Spinal cord (tissue), 10 donors: ENCODE data around the gene KLF16. TPM values are rescaled to one million over a fixed set of nuclear protein-coding genes. Genes with fewer than 3 reads are reported as not detected.

Experiments used
- DNase-seq, 6 donors: peaks; one replicate each; pipeline versions ENCODE4 v3.0.0 to v3.0.0-alpha.2; 2013 to 2015; ENCODE audit warnings: low spot score in 6 of 6, low read depth in 4 of 6
- H3K27ac ChIP-seq: one replicate; pipeline ENCODE4 v1.5.1; 2013; ENCODE audit warnings: low read depth, low read length, control low read depth
- H3K27me3 ChIP-seq: one replicate; pipeline ENCODE4 v1.6.1; 2013; ENCODE audit warnings: low read length; ENCODE audit not compliant: control insufficient read depth, insufficient read depth
- H3K36me3 ChIP-seq: one replicate; pipeline ENCODE4 v1.6.1; 2013; ENCODE audit warnings: low read length; ENCODE audit not compliant: control insufficient read depth, insufficient read depth
- H3K4me1 ChIP-seq: one replicate; pipeline ENCODE4 v1.6.1; 2013; ENCODE audit warnings: low read length; ENCODE audit not compliant: control insufficient read depth, insufficient read depth
- H3K4me3 ChIP-seq: one replicate; pipeline ENCODE4 v1.5.1; 2013; ENCODE audit warnings: low read depth, low read length, control low read depth
- H3K9me3 ChIP-seq: one replicate; pipeline ENCODE4 v1.6.1; 2013; ENCODE audit warnings: low read length; ENCODE audit not compliant: control insufficient read depth, insufficient read depth
- WGBS: methylation state at CpG from one replicate; pipeline ENCODE4 v1.1.5; 2013; ENCODE audit warnings: missing lambda C conversion rate; ENCODE audit not compliant: insufficient coverage; 5-methylcytosine and 5-hydroxymethylcytosine counted together
- polyA plus RNA-seq, 2 donors: library from polyadenylated mRNA; unstranded; fragments of 120-200 nt; gene quantifications; one replicate each; pipeline ENCODE4 v1.2.1, GENCODE V29; 2013; ENCODE audit not compliant: insufficient read length in 2 of 2
- total RNA-seq, 2 donors: library from RNA; depleted of rRNA in 1 of 2; stranded (reverse); fragments of 120-200 nt in 1 of 2; fragments of >200 nt in 1 of 2; gene quantifications; one replicate each; pipeline versions ENCODE4 v1.2.3 to v1.2.4, GENCODE V29; 2013 to 2014
- donor health status: healthy.

The KLF16 gene
- total and polyA plus RNA-seq, 4 donors, result 1.8 to 13.4 (median 7.3) TPM

DNA sequence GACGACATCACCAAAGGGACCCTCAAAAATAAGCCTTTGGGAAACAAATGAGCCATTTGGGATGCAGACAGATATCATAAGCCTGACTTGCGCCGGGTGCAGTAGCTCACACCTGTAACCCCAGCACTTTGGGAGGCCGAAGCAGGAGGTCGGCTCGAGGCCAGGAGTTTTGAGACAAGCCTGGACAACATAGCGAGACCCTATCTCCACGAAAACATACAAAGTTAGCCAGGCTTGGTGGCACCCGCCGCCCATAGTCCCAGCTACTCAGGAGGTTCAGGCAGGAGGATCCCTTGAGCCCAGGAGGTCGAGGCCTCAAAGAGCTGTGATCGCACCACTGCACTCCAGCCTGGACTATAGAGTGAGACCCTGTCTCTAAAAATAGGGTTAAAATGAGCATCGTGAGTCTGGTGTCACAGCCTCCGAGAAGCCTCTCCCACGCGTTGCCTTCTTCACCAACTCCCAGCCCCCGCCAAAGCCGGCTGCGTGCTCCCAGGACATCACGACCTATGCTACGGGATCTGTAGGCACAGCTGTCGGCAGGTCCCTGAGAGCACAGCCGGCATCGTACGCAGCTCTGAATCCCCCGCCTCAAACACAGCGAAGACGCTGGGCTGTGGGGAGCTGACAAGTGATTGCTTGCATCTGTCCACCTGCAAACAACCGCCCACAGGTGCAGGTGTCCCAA is 16.7 kb downstream of the KLF16 start:
- Histone ChIP-seq H3K36me3 (peaks cover 47% of the 10 kb centered on the region), H3K9me3 (no peaks in the 10 kb centered on the region), H3K27me3 (no peaks in the 10 kb centered on the region), H3K4me3 (no peak overlapping the region), H3K4me1 (peaks cover 58% of the 10 kb centered on the region), H3K27ac (no peak overlapping the region)
- WGBS, result 94% methylated on average over 28 of the region's 29 CpGs
- DNase-seq, result no peak

DNA sequence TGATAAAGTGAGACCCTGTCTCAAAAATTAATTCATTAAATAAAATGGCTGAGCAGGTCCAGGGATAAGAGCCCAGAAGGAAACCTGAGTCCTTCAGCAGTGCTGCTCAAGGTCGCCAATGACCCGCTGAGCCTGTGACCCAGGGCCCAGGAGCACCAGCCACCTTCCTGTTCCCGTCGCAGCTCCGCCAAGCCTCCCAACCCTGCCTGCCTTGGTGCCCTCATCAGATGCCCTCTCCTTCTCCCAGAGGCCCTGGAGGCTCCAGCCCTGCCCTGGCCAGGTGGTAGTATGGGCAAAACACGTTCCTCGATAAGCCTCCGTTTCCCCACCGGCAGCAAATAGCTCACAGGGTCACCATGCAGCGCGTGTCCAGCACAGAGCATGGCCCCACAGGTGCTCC is 17.7 kb downstream of the KLF16 start:
- no peak for DNase-seq
- Histone ChIP-seq H3K9me3 (no peaks in the 10 kb centered on the region), H3K27ac (no peak overlapping the region), H3K4me3 (no peak overlapping the region), H3K4me1 (peaks cover 48% of the 10 kb centered on the region), H3K36me3 (peaks cover 52% of the 10 kb centered on the region), H3K27me3 (no peaks in the 10 kb centered on the region)
- 93% methylated on average over 11 of the region's 11 CpGs for WGBS

DNA sequence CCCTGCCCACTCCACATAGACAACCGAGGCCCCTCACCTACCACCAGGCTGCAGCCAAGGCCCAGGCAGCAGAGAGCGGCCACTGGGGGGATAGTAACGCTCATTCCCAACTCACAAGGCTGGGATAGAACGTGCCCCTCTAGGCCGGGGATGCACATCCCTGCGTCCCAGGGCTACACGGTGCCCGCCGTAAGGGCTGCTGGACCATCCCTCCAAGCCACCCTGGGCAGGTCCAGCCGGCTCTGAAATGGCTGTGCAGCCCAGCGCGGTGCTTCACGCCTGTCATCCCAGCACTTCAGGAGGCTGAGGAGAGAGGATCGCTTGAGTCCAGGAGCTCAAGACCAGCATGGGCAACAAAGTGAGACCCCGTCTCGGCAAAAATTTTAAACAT is 18.3 kb downstream of the KLF16 start:
- Histone ChIP-seq H3K27me3 (no peaks in the 10 kb centered on the region), H3K27ac (no peak overlapping the region), H3K9me3 (no peaks in the 10 kb centered on the region), H3K4me3 (no peak overlapping the region), H3K4me1 (peaks cover 50% of the 10 kb centered on the region), H3K36me3 (peaks cover 56% of the 10 kb centered on the region)
- 91% methylated on average over 9 of the region's 16 CpGs for WGBS
- no peak for DNase-seq

DNA sequence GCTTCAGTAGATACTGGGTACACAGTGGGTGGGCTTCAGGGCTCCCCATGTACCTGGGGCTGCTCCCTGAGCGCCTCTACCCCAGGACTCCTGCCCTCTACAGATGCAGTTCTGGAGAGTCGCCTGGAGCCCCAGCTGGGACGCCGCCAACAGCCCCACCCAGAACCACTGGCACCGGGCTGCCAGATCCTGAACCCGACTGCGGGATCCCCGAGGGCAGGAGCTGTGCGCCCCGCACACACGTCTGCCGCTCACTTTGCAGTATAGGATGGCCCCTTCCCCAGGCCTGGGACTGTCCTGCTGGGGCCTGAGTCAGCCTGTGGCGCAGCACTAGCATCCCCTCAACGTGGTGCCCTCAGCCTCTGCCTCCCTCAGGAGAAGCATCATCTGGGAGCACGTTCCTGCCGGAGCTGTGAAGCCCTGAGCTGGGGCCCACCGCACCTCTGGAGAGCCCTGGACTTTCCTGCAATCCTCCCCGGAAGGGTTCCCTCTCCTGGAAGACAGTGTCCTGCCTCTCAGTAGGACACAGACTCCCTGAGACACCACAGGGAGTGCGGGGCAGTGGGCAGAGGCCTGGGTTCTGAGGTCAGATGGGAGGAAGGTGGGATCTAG is 18.8 kb downstream of the KLF16 start:
- Histone ChIP-seq H3K36me3 (peaks cover 61% of the 10 kb centered on the region), H3K4me1 (peaks cover 55% of the 10 kb centered on the region), H3K9me3 (no peaks in the 10 kb centered on the region), H3K27ac (no peak overlapping the region), H3K27me3 (no peaks in the 10 kb centered on the region), H3K4me3 (no peak overlapping the region)
- 92% methylated on average over 19 of the region's 19 CpGs for WGBS
- no peak for DNase-seq

DNA sequence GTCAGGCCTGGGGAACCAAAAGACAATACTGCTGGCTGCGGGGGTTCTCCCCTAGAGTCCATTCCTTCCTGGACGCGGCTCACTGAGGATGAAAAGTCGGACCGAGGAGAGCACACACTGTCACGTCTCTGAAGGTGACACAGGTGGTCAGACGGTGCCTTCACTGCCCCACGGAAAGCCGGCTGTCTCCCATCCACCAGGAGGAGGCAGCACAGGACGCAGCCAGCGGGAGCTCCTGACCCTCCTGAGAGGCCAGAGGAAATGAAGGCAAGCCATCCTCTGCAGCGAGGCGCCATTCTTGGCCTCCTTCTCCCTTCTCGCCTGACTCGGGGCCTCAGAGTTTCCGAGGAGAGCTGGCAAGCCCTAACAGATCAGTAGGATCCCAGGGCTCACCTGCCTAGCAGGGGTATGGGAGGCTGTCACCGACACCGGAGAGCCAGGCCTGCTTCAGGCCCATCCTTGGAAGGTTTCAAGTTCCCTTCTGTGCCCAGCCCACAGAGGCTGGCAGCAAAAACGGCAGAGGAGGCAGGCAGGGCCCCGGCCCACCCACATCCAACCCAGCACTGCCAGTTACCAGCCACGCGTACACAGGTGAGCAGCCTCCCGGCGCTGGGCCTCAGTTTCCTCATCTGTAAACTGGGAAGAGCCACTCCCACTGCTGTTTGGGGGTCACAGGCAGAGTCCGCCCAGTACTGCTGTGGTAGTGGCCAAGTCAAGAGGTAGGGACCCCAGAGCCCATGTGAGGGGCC is 19.6 kb downstream of the KLF16 start:
- Histone ChIP-seq H3K9me3 (no peaks in the 10 kb centered on the region), H3K4me1 (peaks cover 57% of the 10 kb centered on the region), H3K36me3 (peaks cover 68% of the 10 kb centered on the region), H3K27me3 (no peaks in the 10 kb centered on the region), H3K4me3 (no peak overlapping the region), H3K27ac (no peak overlapping the region)
- no peak for DNase-seq
- 76% methylated on average over 25 of the region's 25 CpGs for WGBS

DNA sequence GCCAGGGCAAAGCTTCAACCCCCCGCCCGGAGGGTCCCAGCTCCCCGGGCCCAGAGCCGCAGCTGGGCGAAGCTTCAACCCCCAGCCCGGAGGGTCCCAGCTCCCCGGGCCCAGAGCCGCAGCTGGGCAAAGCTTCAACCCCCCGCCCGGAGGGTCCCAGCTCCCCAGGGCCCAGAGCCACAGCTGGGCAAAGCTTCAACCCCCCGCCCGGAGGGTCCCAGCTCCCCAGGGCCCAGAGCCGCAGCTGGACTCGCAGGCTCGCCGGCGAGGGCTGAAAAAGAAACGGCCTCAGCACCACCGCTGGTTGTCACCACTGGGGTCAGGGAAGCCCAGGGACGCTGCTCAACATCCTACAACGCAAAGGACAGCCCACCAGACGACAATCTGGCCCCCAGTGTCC is 20.3 kb downstream of the KLF16 start:
- Histone ChIP-seq H3K4me1 (peaks cover 57% of the 10 kb centered on the region), H3K27ac (no peak overlapping the region), H3K36me3 (peaks cover 74% of the 10 kb centered on the region), H3K9me3 (no peaks in the 10 kb centered on the region), H3K4me3 (no peak overlapping the region), H3K27me3 (no peaks in the 10 kb centered on the region)
- 78% methylated on average over 22 of the region's 22 CpGs for whole genome bisulfite sequencing
- DNase-seq, result no peak

DNA sequence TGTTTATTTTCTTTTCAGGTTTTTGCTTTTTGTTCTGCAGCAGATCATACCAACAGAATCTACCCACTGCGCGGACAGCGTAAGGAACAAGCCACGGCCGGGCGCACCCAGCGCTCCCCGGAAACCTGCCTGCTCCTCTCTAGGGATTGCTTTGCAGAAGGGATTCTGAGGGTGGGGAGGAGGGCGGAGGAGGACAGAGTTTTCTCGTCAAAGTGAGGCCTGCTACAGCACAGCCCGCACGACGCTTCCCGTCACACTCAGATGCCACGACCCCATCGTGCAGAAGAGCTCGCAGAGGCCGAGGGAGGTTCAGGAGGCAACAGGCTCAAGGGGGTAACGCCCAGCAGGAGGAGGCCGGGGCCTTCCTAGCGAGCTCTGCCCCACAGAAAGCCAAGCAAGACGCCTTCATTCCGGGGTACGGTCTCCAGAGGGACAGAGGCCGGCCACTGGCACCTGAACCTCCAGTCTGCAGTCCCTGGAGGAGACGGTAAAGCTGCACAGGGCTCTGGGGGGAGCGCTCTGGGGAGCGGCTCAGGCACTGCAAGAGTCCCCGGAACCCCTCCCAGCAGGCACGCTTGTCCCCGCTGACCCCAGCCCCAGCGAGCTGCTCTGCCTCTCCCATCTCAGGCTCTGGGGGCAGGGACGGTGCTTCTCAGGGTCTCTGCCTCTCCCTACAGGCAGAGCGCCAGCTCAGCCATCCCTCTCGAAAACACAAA is 22.0 kb downstream of the KLF16 start:
- 88% methylated on average over 26 of the region's 35 CpGs for WGBS
- H3K4me1 ChIP-seq, result peaks cover 54% of the 10 kb centered on the region
- H3K27me3 ChIP-seq, result no peaks in the 10 kb centered on the region
- H3K36me3 ChIP-seq, result peaks cover 87% of the 10 kb centered on the region
- no peaks in the 10 kb centered on the region for H3K9me3 ChIP-seq
- no peak overlapping the region for H3K27ac ChIP-seq
- H3K4me3 ChIP-seq, result no peak overlapping the region
- no peak for DNase-seq

DNA sequence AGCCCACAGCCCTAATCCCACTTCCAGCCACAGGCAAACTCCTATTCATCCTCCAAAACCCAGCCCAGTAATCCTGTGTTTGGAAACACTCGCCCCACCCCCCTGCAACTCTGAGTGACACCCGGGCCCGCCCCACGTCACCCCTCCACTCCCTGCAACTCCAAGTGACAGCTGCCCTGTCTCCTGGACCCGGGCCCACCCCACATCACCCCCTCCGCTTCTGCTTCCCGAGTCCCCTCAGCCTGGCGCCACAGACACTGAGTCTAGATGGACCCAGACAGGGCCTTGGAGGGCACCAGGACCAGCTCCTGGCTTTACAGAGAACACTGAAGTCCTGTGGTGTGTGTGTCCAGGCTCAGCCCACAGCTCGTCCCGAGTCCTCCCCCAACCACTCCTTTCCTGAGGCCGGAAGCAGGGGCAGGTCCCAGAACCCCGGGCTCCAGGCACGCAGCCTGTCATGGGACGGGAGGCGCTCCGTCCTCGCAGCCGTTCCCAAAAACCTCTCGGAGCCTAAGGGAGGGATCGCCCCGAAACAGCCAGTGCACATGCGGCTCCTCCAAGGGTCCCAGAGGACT is 22.8 kb downstream of the KLF16 start:
- Histone ChIP-seq H3K4me1 (peaks cover 47% of the 10 kb centered on the region), H3K27ac (no peak overlapping the region), H3K27me3 (no peaks in the 10 kb centered on the region), H3K9me3 (no peaks in the 10 kb centered on the region), H3K36me3 (peaks cover 85% of the 10 kb centered on the region), H3K4me3 (no peak overlapping the region)
- no peak for DNase-seq
- WGBS, result 95% methylated on average over 20 of the region's 22 CpGs
